WTC11 (cell line): ENCODE data around the gene IAH1. TPM values are rescaled to one million over a fixed set of nuclear protein-coding genes. Genes with fewer than 3 reads are reported as not detected.
A peak's percentile ranks its signal among the peaks of the same experiment; 100 is the strongest.

ENCODE experiments used
- ATAC-seq: fragments of 200-7000 bp; cut with Tn5 transposase; 2 replicates; pipeline ENCODE4 v1.10.0; 2021; ENCODE audit warnings: mild to moderate bottlenecking, moderate library complexity
- CTCF ChIA-PET: fragments of 300-600 bp; sonication (Branson Sonifier 250); formaldehyde crosslinking; loops from one replicate; lab custom pipeline; 2021; ENCODE audit warnings: antibody characterized with exemption; lab: Charles Lee
- POLR2A ChIA-PET: fragments of 350-600 bp; sonication (Branson Sonifier 250); formaldehyde crosslinking; loops from one replicate; lab custom pipeline; 2021; ENCODE audit warnings: antibody characterized with exemption; lab: Charles Lee
- DNase-seq: peaks from one replicate; pipeline ENCODE4 v3.0.0; 2021; ENCODE audit warnings: low spot score
- H3K27ac Mint-ChIP-seq: 2 replicates; pipeline ENCODE4 v1.8.0; 2021; ENCODE audit warnings: mixed read lengths
- H3K27me3 Mint-ChIP-seq: 2 replicates; pipeline ENCODE4 v1.8.0; 2021; ENCODE audit warnings: low read depth, mild to moderate bottlenecking, moderate library complexity, mixed read lengths
- H3K36me3 Mint-ChIP-seq: 2 replicates; pipeline ENCODE4 v1.8.0; 2021; ENCODE audit warnings: mixed read lengths
- H3K4me1 Mint-ChIP-seq: 2 replicates; pipeline ENCODE4 v1.8.0; 2022; ENCODE audit warnings: mixed read lengths
- H3K4me3 Mint-ChIP-seq: 2 replicates; pipeline ENCODE4 v1.8.0; 2021; ENCODE audit warnings: mild to moderate bottlenecking, moderate library complexity, mixed read lengths
- H3K9me3 Mint-ChIP-seq: 2 replicates; pipeline ENCODE4 v1.8.0; 2021; ENCODE audit warnings: mixed read lengths
- AFF4 ChIP-seq: sonication (generic); formaldehyde crosslinking; IDR thresholded peaks from 2 replicates; pipeline ENCODE4 v1.8.1; 2023; ENCODE audit warnings: mild to moderate bottlenecking, missing genetic modification reagents, borderline replicate concordance
- ATF3 ChIP-seq: sonication (generic); formaldehyde crosslinking; conservative IDR thresholded peaks from 2 replicates; pipeline ENCODE4 v1.8.1; 2022; ENCODE audit warnings: mild to moderate bottlenecking, missing genetic modification reagents
- CDX4 ChIP-seq: fragments of 250-450 bp; sonication (Bioruptor Pico); IDR thresholded peaks from 2 replicates; pipeline ENCODE4 v1.9.0; 2021; ENCODE audit warnings: moderate library complexity, mild to moderate bottlenecking, inconsistent platforms, borderline replicate concordance
- E2F1 ChIP-seq: sonication (generic); formaldehyde crosslinking; IDR thresholded peaks from 2 replicates; pipeline ENCODE4 v1.8.0; 2022; ENCODE audit warnings: mild to moderate bottlenecking, missing genetic modification reagents
- FOXP1 ChIP-seq: sonication (generic); formaldehyde crosslinking; IDR thresholded peaks from 2 replicates; pipeline ENCODE4 v1.8.0; 2022; ENCODE audit warnings: missing genetic modification reagents, mild to moderate bottlenecking, moderate library complexity, borderline replicate concordance
- GABPB1 ChIP-seq: sonication (generic); formaldehyde crosslinking; IDR thresholded peaks from 2 replicates; pipeline ENCODE4 v1.8.1; 2023; ENCODE audit warnings: mild to moderate bottlenecking, missing genetic modification reagents
- JAZF1 ChIP-seq: fragments of 250-450 bp; sonication (Bioruptor Pico); IDR thresholded peaks from 2 replicates; pipeline ENCODE4 v1.9.0; 2021; ENCODE audit warnings: moderate library complexity, mild to moderate bottlenecking, inconsistent platforms
- MLX ChIP-seq: sonication (generic); formaldehyde crosslinking; IDR thresholded peaks from 2 replicates; pipeline ENCODE4 v1.8.1; 2023; ENCODE audit warnings: mild to moderate bottlenecking, missing genetic modification reagents, moderate library complexity
- MYBL2 ChIP-seq: sonication (generic); formaldehyde crosslinking; IDR thresholded peaks from 2 replicates; pipeline ENCODE4 v1.8.1; 2023; ENCODE audit warnings: mild to moderate bottlenecking, moderate library complexity, missing genetic modification reagents
- NFE2L1 ChIP-seq: sonication (generic); formaldehyde crosslinking; IDR thresholded peaks from 2 replicates; pipeline ENCODE4 v1.8.1; 2023; ENCODE audit warnings: missing genetic modification reagents
- NFYB ChIP-seq: sonication (generic); formaldehyde crosslinking; conservative IDR thresholded peaks from 2 replicates; pipeline ENCODE4 v1.8.0; 2022; ENCODE audit warnings: low read depth, missing genetic modification reagents
- OVOL2 ChIP-seq: fragments of 250-450 bp; sonication (Bioruptor Pico); IDR thresholded peaks from 2 replicates; pipeline ENCODE4 v1.9.0; 2021; ENCODE audit warnings: mild to moderate bottlenecking, borderline replicate concordance
- PREB ChIP-seq: sonication (generic); formaldehyde crosslinking; IDR thresholded peaks from 2 replicates; pipeline ENCODE4 v1.8.1; 2022; ENCODE audit warnings: mild to moderate bottlenecking, missing genetic modification reagents, moderate library complexity, borderline replicate concordance
- RORB ChIP-seq: fragments of 250-450 bp; sonication (Bioruptor Pico); IDR thresholded peaks from 2 replicates; pipeline ENCODE4 v1.9.0; 2021; ENCODE audit warnings: mild to moderate bottlenecking
- TEAD1 ChIP-seq: sonication (generic); formaldehyde crosslinking; IDR thresholded peaks from 2 replicates; pipeline ENCODE4 v1.8.0; 2022; ENCODE audit warnings: mild to moderate bottlenecking, missing genetic modification reagents
- USF1 ChIP-seq: sonication (generic); formaldehyde crosslinking; IDR thresholded peaks from 2 replicates; pipeline ENCODE4 v1.8.0; 2022; ENCODE audit warnings: mild to moderate bottlenecking, missing genetic modification reagents
- ZNF121 ChIP-seq: sonication (generic); formaldehyde crosslinking; IDR thresholded peaks from 2 replicates; pipeline ENCODE4 v1.8.0; 2023; ENCODE audit warnings: missing genetic modification reagents
- ZNF138 ChIP-seq: sonication (generic); formaldehyde crosslinking; conservative IDR thresholded peaks from 2 replicates; pipeline ENCODE4 v1.8.1; 2022; ENCODE audit warnings: mild to moderate bottlenecking, moderate library complexity, missing genetic modification reagents
- ZNF219 ChIP-seq: sonication (generic); formaldehyde crosslinking; IDR thresholded peaks from 2 replicates; pipeline ENCODE4 v1.8.0; 2023; ENCODE audit warnings: missing genetic modification reagents, mild to moderate bottlenecking, borderline replicate concordance
- ZNF232 ChIP-seq: sonication (generic); formaldehyde crosslinking; IDR thresholded peaks from 2 replicates; pipeline ENCODE4 v1.8.0; 2022; ENCODE audit warnings: mild to moderate bottlenecking, missing genetic modification reagents
- ZNF671 ChIP-seq: fragments of 250-450 bp; sonication (Bioruptor Pico); IDR thresholded peaks from 2 replicates; pipeline ENCODE4 v1.8.0; 2021; ENCODE audit warnings: mild to moderate bottlenecking
- ZSCAN18 ChIP-seq: fragments of 250-450 bp; sonication (Bioruptor Pico); IDR thresholded peaks from 2 replicates; pipeline ENCODE4 v2.1.2; 2022; ENCODE audit warnings: mild to moderate bottlenecking, moderate library complexity
- total RNA-seq: library from RNA; stranded (reverse); gene quantifications from 3 replicates; pipeline ENCODE4 v1.2.3, GENCODE V29; 2021

The IAH1 gene
- total RNA-seq, 1 experiment from 2014 or later: 14.4 TPM

GRCh38 chr2:9445089-9445488 lies 29.3 kb upstream of the IAH1 start (continued):
- TF ChIP-seq ZNF232 (CRISPR knock-in tag) (no peak), TEAD1 (CRISPR knock-in tag) (no peak), E2F1 (CRISPR knock-in tag) (no peak), GABPB1 (CRISPR knock-in tag) (no peak), ZNF121 (no peak), AFF4 (CRISPR knock-in tag) (no peak), NFYB (CRISPR knock-in tag) (no peak), FOXP1 (CRISPR knock-in tag) (no peak), MYBL2 (CRISPR knock-in tag) (no peak)

- DNase-seq (no peak), ATAC-seq (no peak)
- TF ChIP-seq JAZF1 (CRISPR knock-in tag): no peak
- Mint-ChIP-seq H3K27ac (no peak overlapping the region), H3K36me3 (peaks cover 56% of the 10 kb centered on the region), H3K4me3 (no peak overlapping the region), H3K4me1 (no peaks in the 10 kb centered on the region), H3K27me3 (no peaks in the 10 kb centered on the region), H3K9me3 (no peaks in the 10 kb centered on the region)
- CTCF ChIA-PET: no interaction called here
- POLR2A ChIA-PET: no interaction called here
Measured at GRCh38 chr2:9451231-9451630, 23.1 kb upstream of the IAH1 start.

GRCh38 chr2:9460441-9461017 lies 13.8 kb upstream of the IAH1 start:
- H3K4me3 Mint-ChIP-seq: no peak overlapping the region
- no peaks in the 10 kb centered on the region for H3K27me3 Mint-ChIP-seq
- H3K4me1 Mint-ChIP-seq: peaks cover 6% of the 10 kb centered on the region
- ChIA-PET CTCF (no interaction called here), POLR2A (no interaction called here)
- no peaks in the 10 kb centered on the region for H3K9me3 Mint-ChIP-seq
- 0 out of 2 replicates have a peak overlapping the region, but pooled peaks have one; percentile 19 for H3K27ac Mint-ChIP-seq
- ATAC-seq (no peak), DNase-seq (no peak)
- H3K36me3 Mint-ChIP-seq: peaks cover 41% of the 10 kb centered on the region
- no peak for TF ChIP-seq RORB (CRISPR knock-in tag)
- no peak for TF ChIP-seq ZSCAN18 (CRISPR knock-in tag)
- no peak for TF ChIP-seq PREB (CRISPR knock-in tag)
- TF ChIP-seq JAZF1 (CRISPR knock-in tag): no peak
- no peak for TF ChIP-seq ZNF138 (CRISPR knock-in tag)
- TF ChIP-seq ZNF671 (CRISPR knock-in tag): no peak
- TF ChIP-seq ATF3 (CRISPR knock-in tag): no peak
- no peak for TF ChIP-seq USF1 (CRISPR knock-in tag)
- TF ChIP-seq TEAD1 (CRISPR knock-in tag): no peak
- no peak for TF ChIP-seq OVOL2
- TF ChIP-seq MLX (CRISPR knock-in tag): no peak
- no peak for TF ChIP-seq NFE2L1
- TF ChIP-seq ZNF219 (CRISPR knock-in tag): no peak
- TF ChIP-seq CDX4 (CRISPR knock-in tag): no peak
- no peak for TF ChIP-seq MYBL2 (CRISPR knock-in tag)
